Mesendoderm (in vitro differentiated cells): ENCODE data around the gene CGB2.
"Not testable (repeated sequence)": the region's sequence is repeated elsewhere in the genome, so short reads cannot be mapped to it uniquely, and the experiment has no call there.

Experiments
- DNase-seq: peaks from one replicate; pipeline ENCODE4 v3.0.0; 2013
- H2AK5ac ChIP-seq: 2 replicates; pipeline ENCODE4 v1.6.1; 2013; ENCODE audit warnings: low read length, inconsistent platforms
- H2BK120ac ChIP-seq: 2 replicates; pipeline ENCODE4 v1.6.1; 2013; ENCODE audit warnings: low read depth, mild to moderate bottlenecking, low read length, moderate library complexity, mixed read lengths
- H2BK15ac ChIP-seq: replicated peaks from 2 replicates; pipeline ENCODE4 v1.6.1; 2013; ENCODE audit warnings: low read depth, mild to moderate bottlenecking, moderate library complexity
- H2BK5ac ChIP-seq: 2 replicates; pipeline ENCODE4 v1.6.1; 2013; ENCODE audit warnings: low read length, inconsistent platforms
- H3K18ac ChIP-seq: 2 replicates; pipeline ENCODE4 v1.6.1; 2013; ENCODE audit warnings: mild to moderate bottlenecking, low read length, mixed read lengths
- H3K23ac ChIP-seq: one replicate; pipeline ENCODE4 v1.6.1; 2013; ENCODE audit warnings: low read length
- H3K27ac ChIP-seq: 2 replicates; pipeline ENCODE4 v1.5.1; 2013; ENCODE audit warnings: low read depth, mild to moderate bottlenecking, inconsistent platforms, low read length, moderate library complexity
- H3K27me3 ChIP-seq: 2 replicates; pipeline ENCODE4 v1.6.1; 2013; ENCODE audit warnings: low read length, control low read depth, mild to moderate bottlenecking, inconsistent platforms; ENCODE audit not compliant: insufficient read depth, poor library complexity
- H3K36me3 ChIP-seq: 2 replicates; pipeline ENCODE4 v1.6.1; 2013; ENCODE audit warnings: low read length, inconsistent platforms; ENCODE audit not compliant: control insufficient read depth, insufficient read depth
- H3K4ac ChIP-seq: one replicate; pipeline ENCODE4 v1.6.1; 2013; ENCODE audit warnings: low read depth, mild to moderate bottlenecking, low read length, moderate library complexity
- H3K4me1 ChIP-seq: 2 replicates; pipeline ENCODE4 v1.6.1; 2013; ENCODE audit warnings: low read depth, low read length, inconsistent platforms; ENCODE audit not compliant: control insufficient read depth
- H3K4me2 ChIP-seq: 2 replicates; pipeline ENCODE4 v1.6.1; 2013; ENCODE audit warnings: low read length
- H3K4me3 ChIP-seq: 2 replicates; pipeline ENCODE4 v1.5.1; 2013; ENCODE audit warnings: mild to moderate bottlenecking, low read length
- H3K56ac ChIP-seq: one replicate; pipeline ENCODE4 v1.6.1; 2013; ENCODE audit warnings: low read length
- H3K79me1 ChIP-seq: 2 replicates; pipeline ENCODE4 v1.6.1; 2013; ENCODE audit warnings: low read length, inconsistent platforms
- H3K79me2 ChIP-seq: 2 replicates; pipeline ENCODE4 v1.6.1; 2013; ENCODE audit warnings: mild to moderate bottlenecking, low read length; ENCODE audit not compliant: control insufficient read depth, insufficient read depth
- H3K9ac ChIP-seq: 2 replicates; pipeline ENCODE4 v1.6.1; 2013; ENCODE audit warnings: low read length, inconsistent platforms
- H4K5ac ChIP-seq: one replicate; pipeline ENCODE4 v1.6.1; 2013; ENCODE audit warnings: low read length
- H4K8ac ChIP-seq: one replicate; pipeline ENCODE4 v1.6.1; 2013; ENCODE audit warnings: low read depth, mild to moderate bottlenecking, control low read depth, low read length, moderate library complexity
- WGBS: extraction: QIAGEN DNeasy Blood & Tissue Kit; methylation state at CpG from one replicate; pipeline ENCODE4 v1.1.7; 2013; ENCODE audit warnings: low lambda C conversion rate, missing lambda C conversion rate; ENCODE audit not compliant: insufficient coverage; ENCODE audit errors: extremely low coverage; 5-methylcytosine and 5-hydroxymethylcytosine counted together

The CGB2 gene

DNA sequence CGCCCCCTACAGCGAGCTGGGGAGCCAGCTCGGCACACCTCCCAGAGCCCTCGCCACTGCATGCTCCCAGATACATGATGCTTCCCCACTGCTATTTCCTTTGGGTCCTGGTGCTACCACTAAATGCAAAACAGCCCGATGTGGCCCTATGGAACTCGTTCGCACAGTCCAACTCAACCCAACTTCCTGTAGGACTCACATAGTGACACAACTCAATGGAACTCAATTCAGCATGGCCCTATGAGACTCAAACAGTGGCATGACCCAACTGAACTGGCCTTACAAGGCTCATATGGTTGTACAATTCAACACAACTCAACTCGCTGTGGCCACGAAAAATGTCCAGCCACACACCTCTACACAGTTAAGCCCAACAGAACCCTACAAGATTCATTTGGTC, 37.3 kb downstream of the CGB2 start:
- Histone ChIP-seq H3K36me3 (no peaks in the 10 kb centered on the region), H3K27ac (no peak overlapping the region), H3K4me3 (no peak overlapping the region), H2BK15ac (no peak overlapping the region), H3K4me1 (peaks cover 6% of the 10 kb centered on the region), H3K4me2 (no peak overlapping the region), H3K79me1 (no peaks in the 10 kb centered on the region), H3K56ac (no peak overlapping the region), H3K4ac (no peak overlapping the region), H3K27me3 (peaks cover 11% of the 10 kb centered on the region), H2BK120ac (no peak overlapping the region), H3K18ac (no peak overlapping the region), H3K23ac (no peak overlapping the region), H4K5ac (no peak overlapping the region), H2BK5ac (no peak overlapping the region), H3K9ac (no peak overlapping the region), H2AK5ac (no peak overlapping the region), H3K79me2 (no peaks in the 10 kb centered on the region), H4K8ac (no peak overlapping the region)
- WGBS: no CpG with 5 or more reads among the region's 9 CpGs
- no peak for DNase-seq

DNA sequence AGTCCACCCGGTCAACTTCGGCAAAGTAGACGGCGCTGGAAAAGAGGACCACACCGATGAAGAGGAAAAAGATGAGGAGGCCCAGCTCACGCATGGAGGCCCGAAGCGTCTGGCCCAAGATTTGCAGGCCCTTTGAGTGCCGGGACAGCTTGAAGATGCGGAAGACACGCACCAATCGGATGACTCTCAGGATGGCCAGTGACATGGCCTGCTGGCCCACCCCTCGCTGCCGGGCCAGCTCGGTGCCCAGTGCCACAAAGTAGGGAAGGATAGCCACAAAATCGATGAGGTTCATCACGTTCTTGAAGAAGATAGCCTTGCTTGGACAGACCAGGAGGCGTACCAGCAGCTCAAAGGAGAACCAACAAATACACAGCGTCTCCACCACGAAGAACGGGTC, 38.7 kb downstream of the CGB2 start:
- H3K4me2 ChIP-seq: no peak overlapping the region
- H3K4me3 ChIP-seq: no peak overlapping the region
- no peak for DNase-seq
- no peak overlapping the region for H4K8ac ChIP-seq
- no peak overlapping the region for H3K27ac ChIP-seq
- H2AK5ac ChIP-seq: no peak overlapping the region
- no peak overlapping the region for H3K56ac ChIP-seq
- H4K5ac ChIP-seq: no peak overlapping the region
- H3K18ac ChIP-seq: no peak overlapping the region
- H2BK5ac ChIP-seq: no peak overlapping the region
- no peak overlapping the region for H3K4ac ChIP-seq
- no peak overlapping the region for H3K23ac ChIP-seq
- H3K79me2 ChIP-seq: no peaks in the 10 kb centered on the region
- peaks cover 11% of the 10 kb centered on the region for H3K27me3 ChIP-seq
- H3K9ac ChIP-seq: no peak overlapping the region
- peaks cover 2% of the 10 kb centered on the region for H3K4me1 ChIP-seq
- no peak overlapping the region for H2BK120ac ChIP-seq
- H2BK15ac ChIP-seq: no peak overlapping the region
- H3K79me1 ChIP-seq: no peaks in the 10 kb centered on the region
- no CpG with 5 or more reads among the region's 21 CpGs for WGBS
- no peaks in the 10 kb centered on the region for H3K36me3 ChIP-seq

GRCh38 chr19:49071860-49072547, 40.3 kb downstream of the CGB2 start:
- no peak overlapping the region for H4K5ac ChIP-seq
- H3K79me2 ChIP-seq: no peaks in the 10 kb centered on the region
- H2BK15ac ChIP-seq: no peak overlapping the region
- H3K4ac ChIP-seq: no peak overlapping the region
- no peaks in the 10 kb centered on the region for H3K4me1 ChIP-seq
- H3K36me3 ChIP-seq: no peaks in the 10 kb centered on the region
- H3K56ac ChIP-seq: peak overlapping the region; percentile 50
- H2AK5ac ChIP-seq: no peak overlapping the region
- no peak overlapping the region for H3K23ac ChIP-seq
- no peak overlapping the region for H2BK5ac ChIP-seq
- H3K4me2 ChIP-seq: no peak overlapping the region
- no peak overlapping the region for H3K18ac ChIP-seq
- no peak overlapping the region for H2BK120ac ChIP-seq
- H3K4me3 ChIP-seq: no peak overlapping the region
- no peak overlapping the region for H3K9ac ChIP-seq
- no peak overlapping the region for H3K27ac ChIP-seq
- no peaks in the 10 kb centered on the region for H3K79me1 ChIP-seq
- H4K8ac ChIP-seq: no peak overlapping the region
- peak; percentile 64 for DNase-seq
- peaks cover 11% of the 10 kb centered on the region for H3K27me3 ChIP-seq
- WGBS: no CpG with 5 or more reads among the region's 93 CpGs

- Histone ChIP-seq H3K4me3 (no peak overlapping the region), H2BK120ac (no peak overlapping the region), H3K79me2 (no peaks in the 10 kb centered on the region), H3K36me3 (no peaks in the 10 kb centered on the region), H3K27me3 (peaks cover 11% of the 10 kb centered on the region), H3K4me2 (no peak overlapping the region), H4K5ac (no peak overlapping the region), H3K56ac (no peak overlapping the region), H3K27ac (no peak overlapping the region), H2BK5ac (no peak overlapping the region), H2AK5ac (no peak overlapping the region), H3K79me1 (no peaks in the 10 kb centered on the region), H2BK15ac (no peak overlapping the region), H3K18ac (no peak overlapping the region), H3K4ac (no peak overlapping the region), H4K8ac (no peak overlapping the region), H3K4me1 (no peaks in the 10 kb centered on the region), H3K9ac (no peak overlapping the region), H3K23ac (no peak overlapping the region)
- peak; percentile 66 for DNase-seq
- no CpG with 5 or more reads among the region's 23 CpGs for WGBS
These were observed 42.1 kb downstream of the CGB2 start for GRCh38 chr19:49073514-49074378.

GRCh38 chr19:49074869-49075268, 43.2 kb downstream of the CGB2 start:
- H4K8ac ChIP-seq, H3K4me2 ChIP-seq, H3K4me1 ChIP-seq, H2BK5ac ChIP-seq, H3K18ac ChIP-seq, H3K27me3 ChIP-seq, H3K56ac ChIP-seq, H4K5ac ChIP-seq, H3K27ac ChIP-seq, H2AK5ac ChIP-seq, H3K36me3 ChIP-seq, H2BK120ac ChIP-seq, H3K23ac ChIP-seq, H3K79me1 ChIP-seq, H3K4me3 ChIP-seq, H3K9ac ChIP-seq, H3K79me2 ChIP-seq, H3K4ac ChIP-seq, H2BK15ac ChIP-seq: not testable (repeated sequence)
- WGBS: no CpG with 5 or more reads among the region's 9 CpGs
- DNase-seq: peak; percentile 42
